ENCODE results near the gene C22orf15. TPM values are rescaled to one million over a fixed set of nuclear protein-coding genes. Genes with fewer than 3 reads are reported as not detected.

C22orf15 gene
- total and polyA plus RNA-seq, 9 of the 15 experiments (the other 6 are each of a cell fraction or from before 2014, with no cell fraction given) = 0.07 TPM; not detected in 8

DNA sequence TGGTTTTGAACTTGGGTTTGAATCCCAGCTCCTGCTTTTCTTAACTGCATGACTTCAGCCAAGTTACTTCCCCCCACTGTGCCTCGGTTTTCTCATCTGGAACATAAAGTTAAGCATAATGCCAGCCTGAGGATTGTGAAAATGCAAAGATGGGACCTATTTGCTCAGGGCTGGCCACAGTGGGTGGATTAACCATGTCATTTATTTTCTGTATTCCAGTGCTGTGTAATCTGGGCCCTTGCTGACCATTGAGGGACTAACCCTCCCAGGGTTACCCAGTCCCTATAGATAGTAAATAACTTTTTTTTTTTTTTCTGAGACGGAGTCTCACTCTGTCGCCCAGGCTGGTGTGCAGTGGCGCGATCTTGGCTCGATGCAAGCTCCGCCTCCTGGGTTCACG, 7.1 kb upstream of the C22orf15 start:
- Histone ChIP-seq H3K9me1 (ENCODE audit: control insufficient read depth, insufficient read depth, low read length) (no peaks in the 10 kb centered on the region), H3K9ac (ENCODE audit: insufficient read depth in 1 of 2, low read depth in 2 of 2, low read length in 2 of 2) (no peak overlapping the region), H4K20me1 (replicated peaks; ENCODE audit: control insufficient read depth, insufficient read depth, low read length) (no peaks in the 10 kb centered on the region), H3K4me2 (ENCODE audit: insufficient read depth, low read length) (no peak overlapping the region), H3K4me3 (no peak overlapping the region), H3K79me2 (ENCODE audit: control insufficient read depth, insufficient read depth, low read length) (peaks cover under 1% of the 10 kb centered on the region; the same call in 1 of the 3 replicates), H3K9me3 (replicated peaks; ENCODE audit: control insufficient read depth, insufficient read depth, low read depth, low read length) (no peaks in the 10 kb centered on the region), H3K36me3 (ENCODE audit: control insufficient read depth, insufficient read depth, low read length) (no peaks in the 10 kb centered on the region), H3K27me3 (ENCODE audit: control insufficient read depth in 2 of 2, insufficient read depth in 2 of 2, low read length in 2 of 2) (no peaks in the 10 kb centered on the region), H3K4me1 (replicated peaks in 1 of 2; ENCODE audit: control insufficient read depth in 2 of 2, insufficient read depth in 2 of 2, low read length in 2 of 2) (peaks cover 4 to 21% of the 10 kb centered on the region in 2 experiments; a peak in 3 of 5 replicates), H3K27ac (ENCODE audit: extremely low read depth, low read depth, low read length) (no peak overlapping the region), H2AFZ (ENCODE audit: low read depth, low read length) (no peak overlapping the region)
- CTCF ChIA-PET (ENCODE audit: low intra/inter-chr PET ratio) = no interaction called here
- no peak for ATAC-seq
- FAIRE-seq = no peak
- BruUV-seq (replicated peaks) = no TSS peak
- no peak for DNase-seq (ENCODE audit: extremely low read depth in 1 of 4, low spot score in 3 of 4)
- TF ChIP-seq, protein P1, sequence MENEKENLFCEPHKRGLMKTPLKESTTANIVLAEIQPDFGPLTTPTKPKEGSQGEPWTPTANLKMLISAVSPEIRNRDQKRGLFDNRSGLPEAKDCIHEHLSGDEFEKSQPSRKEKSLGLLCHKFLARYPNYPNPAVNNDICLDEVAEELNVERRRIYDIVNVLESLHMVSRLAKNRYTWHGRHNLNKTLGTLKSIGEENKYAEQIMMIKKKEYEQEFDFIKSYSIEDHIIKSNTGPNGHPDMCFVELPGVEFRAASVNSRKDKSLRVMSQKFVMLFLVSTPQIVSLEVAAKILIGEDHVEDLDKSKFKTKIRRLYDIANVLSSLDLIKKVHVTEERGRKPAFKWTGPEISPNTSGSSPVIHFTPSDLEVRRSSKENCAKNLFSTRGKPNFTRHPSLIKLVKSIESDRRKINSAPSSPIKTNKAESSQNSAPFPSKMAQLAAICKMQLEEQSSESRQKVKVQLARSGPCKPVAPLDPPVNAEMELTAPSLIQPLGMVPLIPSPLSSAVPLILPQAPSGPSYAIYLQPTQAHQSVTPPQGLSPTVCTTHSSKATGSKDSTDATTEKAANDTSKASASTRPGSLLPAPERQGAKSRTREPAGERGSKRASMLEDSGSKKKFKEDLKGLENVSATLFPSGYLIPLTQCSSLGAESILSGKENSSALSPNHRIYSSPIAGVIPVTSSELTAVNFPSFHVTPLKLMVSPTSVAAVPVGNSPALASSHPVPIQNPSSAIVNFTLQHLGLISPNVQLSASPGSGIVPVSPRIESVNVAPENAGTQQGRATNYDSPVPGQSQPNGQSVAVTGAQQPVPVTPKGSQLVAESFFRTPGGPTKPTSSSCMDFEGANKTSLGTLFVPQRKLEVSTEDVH (IDR thresholded peaks at IDR 0.05; ENCODE audit: low read depth, partially characterized antibody) = no peak
- TF ChIP-seq WHSC1 (IDR thresholded peaks at IDR 0.05; ENCODE audit: low read length) (no peak), ZNF76 (CRISPR knock-in tag; IDR thresholded peaks at IDR 0.05; ENCODE audit: borderline replicate concordance) (no peak), ZNF431 (CRISPR knock-in tag; IDR thresholded peaks at IDR 0.05) (no peak)
- TF ChIP-seq, protein P2, sequence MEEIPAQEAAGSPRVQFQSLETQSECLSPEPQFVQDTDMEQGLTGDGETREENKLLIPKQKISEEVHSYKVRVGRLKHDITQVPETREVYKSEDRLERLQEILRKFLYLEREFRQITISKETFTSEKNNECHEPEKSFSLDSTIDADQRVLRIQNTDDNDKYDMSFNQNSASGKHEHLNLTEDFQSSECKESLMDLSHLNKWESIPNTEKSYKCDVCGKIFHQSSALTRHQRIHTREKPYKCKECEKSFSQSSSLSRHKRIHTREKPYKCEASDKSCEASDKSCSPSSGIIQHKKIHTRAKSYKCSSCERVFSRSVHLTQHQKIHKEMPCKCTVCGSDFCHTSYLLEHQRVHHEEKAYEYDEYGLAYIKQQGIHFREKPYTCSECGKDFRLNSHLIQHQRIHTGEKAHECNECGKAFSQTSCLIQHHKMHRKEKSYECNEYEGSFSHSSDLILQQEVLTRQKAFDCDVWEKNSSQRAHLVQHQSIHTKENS (CRISPR knock-in tag; IDR thresholded peaks at IDR 0.05) = no peak
- WGBS (ENCODE audit: insufficient coverage, low coverage, missing lambda C conversion rate) = 62% methylated on average over 4 of the region's 8 CpGs
- POLR2A ChIA-PET = interaction anchor here (0.7 kb wide), 1 partner anchor 9 kb away, joined by 3 read pairs; no protein-coding TSS in a partner anchor
- in situ Hi-C loops (cut with MboI) = no loop called here
- intact Hi-C loops (cut with micrococcal nuclease) = no loop called here
